Brain pericyte (primary cell): ENCODE measurements around the gene COL16A1.

Source experiments
- DNase-seq: peaks from one replicate; pipeline ENCODE4 v3.0.0-alpha.2; 2012; ENCODE audit warnings: low read depth, low spot score

The COL16A1 gene

DNA sequence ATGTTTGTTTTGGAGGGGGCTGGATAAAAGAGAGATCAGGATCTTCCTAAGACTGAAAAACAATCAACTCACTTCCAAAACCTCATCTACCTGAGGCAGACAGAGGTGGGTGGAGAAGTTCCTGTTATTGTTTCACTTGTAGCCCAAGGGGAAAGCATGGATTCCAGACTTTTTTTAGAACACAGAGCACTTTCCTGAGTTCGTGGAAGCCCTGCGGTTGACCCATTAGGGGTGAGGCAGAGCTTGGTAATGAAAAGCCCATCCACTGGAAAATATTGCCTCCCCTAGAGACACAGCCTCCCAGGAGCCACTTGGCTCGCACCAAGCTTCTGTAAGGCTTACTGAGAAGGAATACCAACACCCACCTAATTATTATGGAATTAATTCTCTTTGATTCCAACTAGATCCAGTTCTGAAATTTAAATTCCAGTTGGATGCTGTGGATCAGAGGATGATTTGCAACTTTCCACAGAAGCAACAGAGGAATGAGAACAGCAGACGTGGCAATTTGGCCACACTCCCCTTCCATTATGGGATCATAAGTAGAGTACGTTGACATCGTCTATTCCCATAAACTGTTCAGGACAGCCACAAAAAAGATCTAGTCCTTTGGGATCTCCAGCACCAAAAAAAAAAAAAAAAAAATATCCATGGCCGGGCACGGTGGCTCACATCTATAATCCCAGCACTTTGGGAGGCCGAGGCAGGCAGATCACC is 55.0 kb downstream of the COL16A1 start:
- DNase-seq: no peak

GRCh38 chr1:31648190-31648589 is 55.6 kb downstream of the COL16A1 start:
- DNase-seq: no peak

- no peak for DNase-seq
Measured at GRCh38 chr1:31647106-31647505, 56.7 kb downstream of the COL16A1 start.

DNA sequence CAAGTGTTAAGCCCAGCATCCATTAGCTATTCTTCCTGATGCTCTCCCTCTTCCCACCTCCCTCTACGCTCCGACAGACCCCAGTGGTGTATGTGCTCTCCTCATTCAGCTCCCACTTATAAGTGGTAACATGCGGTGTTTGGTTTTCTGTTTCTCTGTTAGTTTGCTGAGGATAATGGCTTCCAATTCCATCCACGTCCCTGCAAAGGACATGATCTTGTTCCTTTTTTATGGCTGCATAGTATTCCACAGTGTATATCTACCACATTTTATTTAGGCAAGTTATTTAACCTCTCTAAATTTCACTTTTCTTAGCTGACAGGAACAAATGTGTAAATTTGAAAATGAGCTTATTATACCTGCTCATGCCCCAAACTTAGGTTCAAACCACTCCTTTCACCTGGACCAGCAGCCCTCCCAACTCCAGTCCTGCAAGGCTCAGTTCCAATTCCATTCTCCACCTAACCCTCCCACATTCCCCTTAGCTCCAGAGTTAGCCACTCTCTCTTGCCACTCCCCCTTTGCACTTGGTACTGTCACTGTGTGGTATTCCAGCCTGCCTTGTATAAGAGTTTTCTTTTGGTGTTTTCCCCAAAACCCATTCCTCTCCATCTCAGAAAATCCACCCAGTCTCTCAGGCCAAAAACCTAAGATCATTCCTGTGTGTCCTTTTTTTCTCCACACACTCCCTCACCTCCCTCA is 57.4 kb downstream of the COL16A1 start:
- no peak for DNase-seq

DNA sequence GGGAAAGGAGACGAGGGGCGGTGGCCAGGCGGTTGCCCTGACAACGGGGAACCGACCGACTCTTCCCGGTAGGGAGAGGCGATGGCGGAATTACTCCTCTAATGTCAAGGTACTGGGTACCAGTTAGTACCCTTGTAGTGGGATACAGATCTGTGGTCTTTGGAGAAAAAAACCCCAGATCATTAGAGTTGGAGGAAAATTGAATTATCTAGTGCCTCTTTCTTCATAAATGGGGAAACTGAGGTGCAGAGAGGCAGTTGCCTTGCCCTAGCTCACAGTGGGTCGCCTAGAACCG is 58.6 kb downstream of the COL16A1 start:
- no peak for DNase-seq

GRCh38 chr1:31644560-31645273 is 59.1 kb downstream of the COL16A1 start, which contains the start of gene PEF1:
PEF1 (minus strand) TSS chr1:31644876; CDS start chr1:31644864, 12 bp downstream.
- peak; percentile 94 for DNase-seq

- no peak for DNase-seq
Measured at GRCh38 chr1:31643976-31644559, 59.7 kb downstream of the COL16A1 start.

- DNase-seq: no peak
Measured at GRCh38 chr1:31642897-31643296, 60.9 kb downstream of the COL16A1 start.

- no peak for DNase-seq
Measured at GRCh38 chr1:31642366-31642765, 61.5 kb downstream of the COL16A1 start.

DNA sequence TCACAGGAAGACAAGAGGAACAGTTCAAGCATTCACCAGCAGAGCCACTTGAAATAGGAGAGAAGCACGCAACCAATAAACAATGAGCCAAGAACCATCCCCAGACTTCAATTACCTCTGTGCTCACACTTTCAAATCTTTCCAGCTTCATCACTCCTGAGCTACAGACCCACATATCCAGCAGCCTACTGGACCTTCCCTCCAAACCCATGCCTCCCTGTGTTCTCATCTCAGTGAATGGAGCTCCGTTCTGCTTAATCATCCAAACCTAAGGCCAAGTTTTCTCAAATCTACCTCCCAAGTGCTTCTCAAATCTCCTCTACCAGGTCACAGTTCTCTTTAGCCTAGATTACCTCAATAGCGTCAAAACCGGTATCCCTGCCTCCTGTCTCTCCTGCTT is 62.9 kb downstream of the COL16A1 start:
- no peak for DNase-seq

DNA sequence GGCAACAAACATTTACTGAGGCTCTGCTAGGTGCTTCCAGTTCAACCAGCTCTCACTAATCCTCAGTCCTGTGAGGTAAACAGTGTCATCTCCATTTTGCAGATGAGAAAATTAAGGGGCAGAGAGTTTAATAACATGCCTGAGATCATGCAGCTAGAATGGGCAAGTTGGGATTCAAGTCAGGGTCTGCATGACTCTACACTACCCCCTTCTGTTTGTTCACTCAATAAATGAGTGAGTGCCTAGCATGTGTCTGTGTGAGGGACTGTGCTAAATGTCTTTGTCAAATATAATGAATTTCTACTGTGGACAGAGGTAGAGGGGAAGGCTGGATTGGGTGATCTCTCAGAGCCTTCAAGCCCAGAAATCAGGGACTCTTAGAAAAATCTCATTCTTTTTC is 63.6 kb downstream of the COL16A1 start:
- no peak for DNase-seq

DNA sequence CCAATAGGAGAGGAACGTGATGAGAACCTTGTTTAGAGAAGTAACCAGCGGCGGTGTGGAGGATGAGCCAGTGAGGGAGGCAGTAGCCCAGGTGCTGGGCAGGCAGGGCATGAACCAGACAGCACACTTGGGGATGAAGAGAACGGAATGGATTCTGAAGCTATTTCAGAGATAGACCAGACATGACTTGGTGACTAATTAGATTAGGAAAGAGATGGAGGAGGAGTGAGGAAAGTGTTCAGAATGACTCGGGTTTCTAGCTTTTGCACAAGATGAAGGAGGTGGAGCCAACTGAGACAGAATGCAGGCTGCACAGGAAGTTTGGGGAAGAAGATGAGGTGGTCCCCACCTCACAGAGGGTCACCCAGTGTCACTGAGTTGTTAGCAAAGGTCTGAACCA is 64.3 kb downstream of the COL16A1 start:
- no peak for DNase-seq

- no peak for DNase-seq
Measured at GRCh38 chr1:31637915-31638673, 65.7 kb downstream of the COL16A1 start.

DNA sequence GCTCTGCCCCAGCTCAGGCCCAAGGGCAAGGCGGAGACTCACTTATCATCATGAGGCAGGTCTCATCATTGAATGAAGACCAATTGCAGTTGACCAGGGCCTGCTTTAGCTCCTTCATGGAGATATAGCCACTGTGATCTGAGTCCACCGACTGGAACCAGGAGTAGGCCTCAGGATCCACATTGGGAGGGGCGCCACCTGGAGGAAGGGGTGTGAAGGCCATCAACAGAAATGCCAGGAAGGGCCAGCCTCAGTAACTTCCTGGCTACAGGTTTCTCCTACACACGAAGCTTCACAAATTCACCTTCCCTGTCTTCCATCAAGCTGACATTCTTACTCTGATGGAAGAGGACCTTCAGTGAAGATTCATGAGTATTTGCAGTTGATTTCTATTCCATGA is 70.7 kb downstream of the COL16A1 start:
- no peak for DNase-seq

GRCh38 chr1:31632649-31633048 is 71.2 kb downstream of the COL16A1 start:
- no peak for DNase-seq

- DNase-seq: no peak
Measured at GRCh38 chr1:31628931-31629556, 74.8 kb downstream of the COL16A1 start.

DNA sequence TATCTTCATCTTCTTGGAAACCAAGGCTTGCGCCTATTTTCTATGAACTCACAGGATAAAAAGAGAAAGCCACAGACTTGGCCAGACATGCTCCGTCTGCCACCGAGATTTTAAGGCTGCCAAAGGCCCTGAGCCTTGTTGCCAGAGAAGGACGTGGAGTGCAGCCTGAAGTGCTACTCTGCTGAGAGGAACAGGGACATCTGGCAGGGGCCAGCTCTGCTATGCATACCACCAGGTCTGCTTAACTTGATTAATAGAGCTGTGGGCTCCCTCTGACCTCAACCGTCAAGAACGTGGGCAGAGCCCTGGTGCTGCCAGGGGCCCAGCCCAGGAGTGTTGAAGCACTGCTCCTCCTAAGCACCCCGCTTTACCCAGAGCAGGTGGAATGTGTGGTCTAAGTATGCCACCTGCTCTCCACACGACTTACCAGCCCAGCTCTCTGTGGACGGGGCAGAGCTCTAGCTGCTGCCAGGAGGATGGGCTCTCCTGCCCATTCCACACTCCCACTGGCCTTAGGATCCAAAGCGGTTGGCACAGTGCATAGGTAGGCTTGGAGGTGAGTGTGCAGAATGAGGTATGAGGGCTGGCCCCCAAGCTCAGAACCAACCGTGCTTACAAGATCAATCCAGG is 75.8 kb downstream of the COL16A1 start:
- DNase-seq: no peak

- DNase-seq: no peak
Measured at GRCh38 chr1:31627301-31627929, 76.4 kb downstream of the COL16A1 start.

- DNase-seq: no peak
Measured at GRCh38 chr1:31626223-31627207, 77.3 kb downstream of the COL16A1 start.
